Bronchial epithelial cell (primary cell): ENCODE measurements around the gene ZSCAN5B. TPM values are rescaled to one million over a fixed set of nuclear protein-coding genes. Genes with fewer than 3 reads are reported as not detected.
"Not testable (repeated sequence)": the region's sequence is repeated elsewhere in the genome, so short reads cannot be mapped to it uniquely, and the experiment has no call there.

Experiments
- DNase-seq: peaks from one replicate; pipeline ENCODE4 v3.0.0-alpha.2; 2010; ENCODE audit warnings: low read depth
- FAIRE-seq: peaks from 2 replicates; lab custom pipeline; 2011; peaks lifted over from hg19 to GRCh38; lab: Jason Lieb, UNC
- H3K27me3 ChIP-seq: 2 replicates; pipeline ENCODE4 v1.5.1; 2011; ENCODE audit warnings: low read length; ENCODE audit not compliant: control insufficient read depth, insufficient read depth
- H3K36me3 ChIP-seq: 2 replicates; pipeline ENCODE4 v1.5.1; 2011; ENCODE audit warnings: low read length; ENCODE audit not compliant: control insufficient read depth, insufficient read depth
- H3K4me3 ChIP-seq: 2 replicates; pipeline ENCODE4 v1.5.1; 2011; ENCODE audit warnings: mild to moderate bottlenecking, low read depth, low read length, control low read depth
- total RNA-seq: library from RNA; depleted of rRNA; stranded (reverse); fragments of >200 nt; gene quantifications from 2 replicates; pipeline ENCODE4 v1.2.1, GENCODE V29; 2014
- TF ChIP-seq, protein P1 (sequence below): IDR thresholded peaks from 2 replicates; pipeline ENCODE4 v1.5.1; 2011; ENCODE audit warnings: mild to moderate bottlenecking, moderate library complexity, low read length, control low read depth, inconsistent platforms; ENCODE audit not compliant: insufficient read depth, severe bottlenecking

The ZSCAN5B gene
- total RNA-seq, 1 donor from 2014 or later: not detected

DNA sequence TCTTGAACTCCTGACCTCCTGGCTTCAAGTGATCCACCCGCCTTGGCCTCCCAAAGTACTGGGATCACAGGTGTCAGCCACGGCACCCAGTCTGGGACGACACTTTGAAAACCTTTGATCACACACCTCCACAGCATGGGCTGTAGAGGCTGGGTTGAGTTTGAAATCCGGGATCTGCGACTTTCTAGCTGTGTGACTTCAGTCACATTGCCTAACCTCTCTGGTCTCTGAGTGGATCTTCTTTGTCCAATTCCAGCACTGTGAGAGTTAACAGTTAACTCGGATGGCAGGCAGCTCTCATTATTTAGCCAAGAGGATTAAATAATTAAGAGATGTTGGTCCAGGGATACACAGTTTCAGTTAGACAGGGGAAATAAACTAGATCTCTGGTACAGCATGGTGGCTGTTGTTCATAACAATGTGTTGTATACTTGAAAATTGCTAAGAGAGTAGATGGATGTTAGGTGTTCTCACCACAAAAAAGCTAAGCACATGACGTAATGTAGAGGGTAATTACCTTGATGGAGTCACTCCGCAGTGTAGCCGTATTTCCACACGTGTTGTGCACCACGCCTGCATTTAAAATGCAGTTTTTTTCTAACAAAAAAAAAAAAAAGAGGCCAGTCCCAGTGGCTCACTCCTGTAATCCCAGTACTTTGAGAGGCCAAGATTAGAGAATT lies 19.9 kb downstream of the ZSCAN5B start:
- H3K36me3 ChIP-seq: no peaks in the 10 kb centered on the region
- FAIRE-seq (no peak), DNase-seq (no peak)
- TF ChIP-seq, protein P1, sequence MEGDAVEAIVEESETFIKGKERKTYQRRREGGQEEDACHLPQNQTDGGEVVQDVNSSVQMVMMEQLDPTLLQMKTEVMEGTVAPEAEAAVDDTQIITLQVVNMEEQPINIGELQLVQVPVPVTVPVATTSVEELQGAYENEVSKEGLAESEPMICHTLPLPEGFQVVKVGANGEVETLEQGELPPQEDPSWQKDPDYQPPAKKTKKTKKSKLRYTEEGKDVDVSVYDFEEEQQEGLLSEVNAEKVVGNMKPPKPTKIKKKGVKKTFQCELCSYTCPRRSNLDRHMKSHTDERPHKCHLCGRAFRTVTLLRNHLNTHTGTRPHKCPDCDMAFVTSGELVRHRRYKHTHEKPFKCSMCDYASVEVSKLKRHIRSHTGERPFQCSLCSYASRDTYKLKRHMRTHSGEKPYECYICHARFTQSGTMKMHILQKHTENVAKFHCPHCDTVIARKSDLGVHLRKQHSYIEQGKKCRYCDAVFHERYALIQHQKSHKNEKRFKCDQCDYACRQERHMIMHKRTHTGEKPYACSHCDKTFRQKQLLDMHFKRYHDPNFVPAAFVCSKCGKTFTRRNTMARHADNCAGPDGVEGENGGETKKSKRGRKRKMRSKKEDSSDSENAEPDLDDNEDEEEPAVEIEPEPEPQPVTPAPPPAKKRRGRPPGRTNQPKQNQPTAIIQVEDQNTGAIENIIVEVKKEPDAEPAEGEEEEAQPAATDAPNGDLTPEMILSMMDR: no peak
- no peaks in the 10 kb centered on the region for H3K27me3 ChIP-seq
- no peak overlapping the region for H3K4me3 ChIP-seq

- no peak for FAIRE-seq
- H3K27me3 ChIP-seq: no peaks in the 10 kb centered on the region
- H3K36me3 ChIP-seq: no peaks in the 10 kb centered on the region
- no peak for DNase-seq
- TF ChIP-seq, protein P1: no peak
- no peak overlapping the region for H3K4me3 ChIP-seq
Observed at GRCh38 chr19:56176881-56177280, 20.7 kb downstream of the ZSCAN5B start.

GRCh38 chr19:56176310-56176709 lies 21.3 kb downstream of the ZSCAN5B start:
- H3K4me3 ChIP-seq, H3K27me3 ChIP-seq, DNase-seq, H3K36me3 ChIP-seq, FAIRE-seq: not testable (repeated sequence)

DNA sequence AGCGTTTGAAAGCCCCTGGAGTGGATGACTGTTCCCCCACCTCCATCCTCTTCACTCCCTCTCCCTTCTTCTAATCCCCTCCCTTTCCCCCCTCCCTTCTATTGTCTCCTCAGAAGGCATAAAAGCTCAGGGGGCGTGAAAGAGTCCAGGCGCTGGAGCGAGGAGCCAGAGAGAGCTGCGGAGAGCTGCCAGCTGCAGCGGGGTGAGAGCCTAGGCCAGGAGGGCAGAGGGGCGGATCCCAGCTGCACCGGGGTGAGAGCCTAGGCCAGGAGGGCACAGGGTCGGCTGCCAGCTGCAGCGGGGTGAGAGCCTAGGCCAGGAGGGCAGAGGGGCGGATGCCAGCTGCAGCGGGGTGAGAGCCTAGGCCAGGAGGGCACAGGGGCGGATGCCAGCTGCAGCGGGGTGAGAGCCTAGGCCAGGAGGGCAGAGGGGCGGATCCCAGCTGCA lies 21.7 kb downstream of the ZSCAN5B start, which contains the start of gene GALP:
GALP (plus strand) TSS at position 148 of the 447 bp plus-strand sequence. CDS start 1,101 bp downstream, outside the sequence.
- FAIRE-seq, H3K27me3 ChIP-seq, H3K4me3 ChIP-seq, H3K36me3 ChIP-seq, DNase-seq: not testable (repeated sequence)

DNA sequence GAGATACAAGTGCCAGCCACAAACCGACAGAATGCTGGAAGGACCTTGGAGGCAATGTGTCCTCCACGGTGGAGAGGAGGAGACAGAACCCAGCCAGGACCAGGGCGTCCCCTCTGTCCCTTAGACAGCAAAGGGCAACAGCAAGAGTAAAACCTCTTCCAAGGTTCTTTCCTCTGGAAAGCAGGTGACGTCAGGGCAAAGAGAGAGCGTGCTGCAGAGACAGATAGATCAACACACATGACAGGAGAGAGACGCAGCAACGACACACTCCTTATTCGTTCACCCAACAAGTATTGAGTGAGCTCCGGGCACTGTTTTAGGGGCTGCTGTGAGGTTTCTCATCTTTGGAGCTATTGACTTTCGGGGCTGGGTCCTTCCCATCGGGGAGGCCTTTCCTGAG lies 23.0 kb downstream of the ZSCAN5B start:
- no peaks in the 10 kb centered on the region for H3K36me3 ChIP-seq
- DNase-seq (no peak), FAIRE-seq (no peak)
- H3K4me3 ChIP-seq: no peak overlapping the region
- TF ChIP-seq, protein P1: no peak
- H3K27me3 ChIP-seq: no peaks in the 10 kb centered on the region

DNA sequence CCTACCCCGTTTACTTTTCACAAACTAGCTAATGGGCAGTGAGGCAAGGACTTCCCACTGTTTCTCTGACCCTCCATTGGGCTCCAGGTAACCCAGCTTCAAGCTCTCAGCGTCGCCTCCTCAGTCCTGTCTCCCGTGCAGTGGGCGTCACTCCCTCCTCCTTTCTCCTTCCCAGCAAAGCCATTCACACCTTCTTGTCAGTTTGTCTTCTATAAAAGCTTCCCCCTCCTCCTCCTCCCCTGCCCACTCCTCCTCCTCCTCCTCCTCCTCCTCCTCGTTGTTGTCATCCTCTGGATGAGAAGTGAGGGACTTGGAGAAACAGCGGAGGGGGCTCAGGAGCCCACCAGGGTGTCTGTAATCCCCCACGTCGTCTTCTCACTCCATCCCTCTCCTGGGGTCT lies 23.5 kb downstream of the ZSCAN5B start:
- no peaks in the 10 kb centered on the region for H3K36me3 ChIP-seq
- DNase-seq: no peak
- FAIRE-seq: no peak
- H3K27me3 ChIP-seq: no peaks in the 10 kb centered on the region
- TF ChIP-seq, protein P1: no peak
- no peak overlapping the region for H3K4me3 ChIP-seq

DNA sequence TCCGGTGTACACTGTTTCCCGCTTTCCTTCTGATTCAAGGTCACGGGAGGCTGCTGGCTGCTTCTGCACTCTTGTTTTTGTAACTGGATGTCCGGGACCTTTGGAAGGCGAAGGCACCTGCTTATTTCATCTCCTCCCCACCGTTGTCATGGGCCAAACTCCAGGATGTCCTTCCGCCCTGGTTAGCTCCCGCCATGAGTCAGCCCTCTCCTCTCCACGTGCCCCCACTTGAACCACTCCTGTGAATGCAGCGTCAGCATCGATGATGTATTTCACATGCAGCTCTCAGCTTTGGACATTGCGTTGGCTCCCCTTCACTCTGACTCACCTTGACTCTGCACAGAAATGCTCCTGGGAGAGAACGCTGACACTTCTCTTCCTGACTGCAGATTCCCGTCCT lies 27.3 kb downstream of the ZSCAN5B start:
- FAIRE-seq: peak; percentile 83
- H3K4me3 ChIP-seq: no peak overlapping the region

More for the DNA sequence above, 27.3 kb downstream of the ZSCAN5B start:
- DNase-seq: peak; percentile 97
- TF ChIP-seq, protein P1: no peak
- H3K36me3 ChIP-seq: no peaks in the 10 kb centered on the region
- no peaks in the 10 kb centered on the region for H3K27me3 ChIP-seq
